ENCODE data around the gene SLFN13. TPM values are rescaled to one million over a fixed set of nuclear protein-coding genes. Genes with fewer than 3 reads are reported as not detected.

The SLFN13 gene
- total RNA-seq, 3 donors from 2014 or later = 5.8 to 12.9 (median 8.2) TPM

DNA sequence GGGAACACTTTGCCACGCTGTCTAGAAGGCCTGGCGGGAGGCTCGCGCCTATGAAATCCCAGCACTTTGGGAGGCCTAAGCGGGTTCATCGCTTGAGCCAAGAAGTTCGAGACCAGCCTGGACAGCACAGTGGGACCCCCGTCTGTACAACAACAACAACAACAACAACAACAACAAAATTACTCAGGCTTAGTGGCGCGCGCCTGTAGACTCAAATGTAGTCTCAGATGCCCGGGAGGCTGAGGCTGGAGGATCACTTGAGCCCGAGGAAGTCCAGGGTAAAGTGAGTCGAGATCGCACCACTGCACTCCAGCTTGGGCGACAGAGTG, 297 bp upstream of the SLFN13 start:
- H3K4me3 ChIP-seq = no peak overlapping the region
- H3K36me3 ChIP-seq (ENCODE audit: low read depth) = no peaks in the 10 kb centered on the region
- no peak for TF ChIP-seq CTCF (IDR thresholded peaks at IDR 0.05)
- H3K4me1 ChIP-seq (ENCODE audit: low read depth) = peaks cover 8% of the 10 kb centered on the region
- intact Hi-C loops (cut with DNase I, micrococcal nuclease) = no loop called here
- ATAC-seq (no peak), DNase-seq (no peak)
- no peaks in the 10 kb centered on the region for H3K9me3 ChIP-seq

- ATAC-seq = no peak
- no peak for DNase-seq
- intact Hi-C loops (cut with DNase I, micrococcal nuclease) = no loop called here
- no peaks in the 10 kb centered on the region for H3K9me3 ChIP-seq
- no peak overlapping the region for H3K4me3 ChIP-seq
- peaks cover 8% of the 10 kb centered on the region for H3K4me1 ChIP-seq (ENCODE audit: low read depth)
- no peak for TF ChIP-seq CTCF (IDR thresholded peaks at IDR 0.05)
- H3K36me3 ChIP-seq (ENCODE audit: low read depth) = no peaks in the 10 kb centered on the region
These were observed 1.1 kb downstream of the SLFN13 start for GRCh38 chr17:35447499-35447898.

- DNase-seq (no peak), ATAC-seq (no peak)
- no peaks in the 10 kb centered on the region for H3K36me3 ChIP-seq (ENCODE audit: low read depth)
- H3K4me1 ChIP-seq (ENCODE audit: low read depth) = no peaks in the 10 kb centered on the region
- H3K9me3 ChIP-seq = no peaks in the 10 kb centered on the region
- no peak overlapping the region for H3K4me3 ChIP-seq
- TF ChIP-seq CTCF (IDR thresholded peaks at IDR 0.05) = no peak
- intact Hi-C loops (cut with DNase I, micrococcal nuclease) = no loop called here
These were observed 10.1 kb downstream of the SLFN13 start for GRCh38 chr17:35438433-35438832.

- H3K4me1 ChIP-seq (ENCODE audit: low read depth) = no peaks in the 10 kb centered on the region
- H3K9me3 ChIP-seq = no peaks in the 10 kb centered on the region
- H3K4me3 ChIP-seq = peak overlapping the region; percentile 17
- no peaks in the 10 kb centered on the region for H3K36me3 ChIP-seq (ENCODE audit: low read depth)
- TF ChIP-seq CTCF (IDR thresholded peaks at IDR 0.05) = no peak
- intact Hi-C loops (cut with DNase I, micrococcal nuclease) = no loop called here
- ATAC-seq = peak; percentile 80
- DNase-seq = peak; percentile 34 to 64 (median 57)
These were observed 15.3 kb downstream of the SLFN13 start for GRCh38 chr17:35433075-35433894.

- DNase-seq (peak in 2 of 3 donors; percentile 29 to 64), ATAC-seq (peak; percentile 85)
- Histone ChIP-seq H3K4me1 (ENCODE audit: low read depth) (no peaks in the 10 kb centered on the region), H3K9me3 (no peaks in the 10 kb centered on the region), H3K4me3 (peak within 1 kb of the TSS; percentile 17), H3K36me3 (ENCODE audit: low read depth) (no peaks in the 10 kb centered on the region)
- intact Hi-C loops (cut with DNase I, micrococcal nuclease) = no loop called here
- no peak for TF ChIP-seq CTCF (IDR thresholded peaks at IDR 0.05)
These were observed 16.1 kb downstream of the SLFN13 start, which contains the start of gene SLFN12 for GRCh38 chr17:35432176-35433074. SLFN12 (minus strand) TSS chr17:35432500; CDS start chr17:35423028, 9,472 bp downstream.

All from mucosa of descending colon (tissue), 3 donors.